Sigmoid colon (tissue), 7 donors: ENCODE results near the gene COG7. TPM values are rescaled to one million over a fixed set of nuclear protein-coding genes. Genes with fewer than 3 reads are reported as not detected.

Experiments used
- DNase-seq: peaks from one replicate; pipeline ENCODE4 v3.0.0-alpha.2; 2019
- H3K27ac ChIP-seq, 4 donors: fragments of 200-600 bp; sonication (generic); one replicate each; pipeline ENCODE4 v1.5.1; 2016 to 2019; ENCODE audit warnings: mild to moderate bottlenecking in 1 of 4
- H3K27me3 ChIP-seq, 3 donors: fragments of 200-600 bp; sonication (generic); one replicate each; pipeline ENCODE4 v1.5.1; 2019; ENCODE audit warnings: mild to moderate bottlenecking in 1 of 3
- H3K36me3 ChIP-seq, 4 donors: fragments of 200-600 bp; sonication (generic); one replicate each; pipeline ENCODE4 v1.5.1; 2016 to 2019
- H3K4me1 ChIP-seq, 4 donors: fragments of 200-600 bp; sonication (generic); one replicate each; pipeline ENCODE4 v1.5.1; 2017 to 2019
- H3K4me3 ChIP-seq, 4 donors: fragments of 200-600 bp; sonication (generic); one replicate each; pipeline ENCODE4 v1.5.1; 2017 to 2019; ENCODE audit warnings: mild to moderate bottlenecking in 2 of 4, moderate library complexity in 1 of 4
- H3K9me3 ChIP-seq, 4 donors: fragments of 200-600 bp in 3 of 4; sonication (generic) in 3 of 4; one replicate each; pipeline versions ENCODE4 v1.5.1 to v1.6.1; 2013 to 2019
- CTCF ChIP-seq, 4 experiments: fragments of 450-650 bp in 3 of 4; fragments of 200-600 bp in 1 of 4; IDR thresholded peaks; one replicate each; pipeline ENCODE4 v1.5.1; 2016 to 2019; ENCODE audit warnings: antibody characterized with exemption in 4 of 4, mild to moderate bottlenecking in 3 of 4, moderate library complexity in 2 of 4
- EP300 ChIP-seq, 4 donors: sonication (generic); formaldehyde crosslinking; IDR thresholded peaks; one replicate each; pipeline ENCODE4 v1.6.1; 2017; ENCODE audit warnings: antibody characterized with exemption in 4 of 4
- POLR2A ChIP-seq, 2 donors: fragments of 450-650 bp; IDR thresholded peaks; one replicate each; pipeline ENCODE4 v1.6.1; 2016; ENCODE audit warnings: antibody characterized with exemption in 2 of 2, mild to moderate bottlenecking in 2 of 2, moderate library complexity in 2 of 2
- POLR2AphosphoS5 ChIP-seq, 4 donors: sonication (generic); formaldehyde crosslinking; IDR thresholded peaks; one replicate each; pipeline ENCODE4 v1.6.1; 2017; ENCODE audit warnings: antibody characterized with exemption in 4 of 4
- WGBS, 2 donors: extraction: QIAGEN DNeasy Blood & Tissue Kit; methylation state at CpG; one replicate each; pipeline ENCODE4 v1.1.7; 2013; 5-methylcytosine and 5-hydroxymethylcytosine counted together
- intact Hi-C: fragments of 100-400 bp; cut with DNase I; formaldehyde crosslinking; loops from one replicate; pipeline ENCODE4 v1.15.1; 2023
- polyA plus RNA-seq, 3 donors: library from polyadenylated mRNA; stranded (reverse); fragments of 200-250 nt; gene quantifications; one replicate each; pipeline ENCODE4 v1.2.3, GENCODE V29; 2013
- total RNA-seq, 4 donors: library from RNA; depleted of rRNA; stranded (reverse); fragments of >200 nt; gene quantifications; one replicate each; pipeline ENCODE4 v1.1.0, GENCODE V29; 2016
- donor health status: healthy with polysubstance abuse.
- donor health status: Bipolar disorder and iron deficiency.
- donor health status: healthy.

Gene COG7
- total and polyA plus RNA-seq, 7 donors: 12.0 to 26.0 (median 17.4) TPM

DNA sequence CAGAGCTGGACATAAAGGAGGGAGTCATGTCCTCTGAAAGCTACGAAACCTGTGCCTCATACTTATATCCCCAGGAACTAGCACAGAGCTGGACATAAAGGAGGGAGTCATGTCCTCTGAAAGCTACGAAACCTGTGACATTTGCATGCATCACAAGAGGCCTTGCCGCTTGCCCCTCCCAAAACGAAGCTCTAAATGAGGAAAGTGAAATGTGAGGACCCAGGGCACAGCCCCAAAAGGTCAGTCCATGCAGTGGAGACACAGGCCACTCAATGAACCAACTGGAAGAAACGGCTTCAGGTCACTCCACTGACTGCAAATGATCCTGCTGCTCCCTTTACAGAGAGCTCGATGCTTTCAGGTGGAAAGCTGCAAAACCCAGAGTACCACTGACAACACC lies 38.3 kb downstream of the COG7 start:
- DNase-seq: no peak
- TF ChIP-seq EP300 (IDR thresholded peaks at IDR 0.05): no peak
- TF ChIP-seq POLR2A (IDR thresholded peaks at IDR 0.05): no peak
- no peak for TF ChIP-seq POLR2AphosphoS5 (IDR thresholded peaks at IDR 0.05)
- no peak for TF ChIP-seq CTCF (IDR thresholded peaks at IDR 0.05)
- no peak overlapping the region for H3K4me3 ChIP-seq
- H3K4me1 ChIP-seq: peaks cover 0 to 6% (median 6%) of the 10 kb centered on the region in 4 donors
- no peak overlapping the region for H3K27ac ChIP-seq
- H3K36me3 ChIP-seq: peaks cover 3 to 91% (median 25%) of the 10 kb centered on the region in 4 donors
- intact Hi-C loops: no loop called here
- H3K27me3 ChIP-seq: no peaks in the 10 kb centered on the region
- 96% methylated on average over 6 of the region's 6 CpGs for WGBS, 2 donors
- H3K9me3 ChIP-seq: no peaks in the 10 kb centered on the region

DNA sequence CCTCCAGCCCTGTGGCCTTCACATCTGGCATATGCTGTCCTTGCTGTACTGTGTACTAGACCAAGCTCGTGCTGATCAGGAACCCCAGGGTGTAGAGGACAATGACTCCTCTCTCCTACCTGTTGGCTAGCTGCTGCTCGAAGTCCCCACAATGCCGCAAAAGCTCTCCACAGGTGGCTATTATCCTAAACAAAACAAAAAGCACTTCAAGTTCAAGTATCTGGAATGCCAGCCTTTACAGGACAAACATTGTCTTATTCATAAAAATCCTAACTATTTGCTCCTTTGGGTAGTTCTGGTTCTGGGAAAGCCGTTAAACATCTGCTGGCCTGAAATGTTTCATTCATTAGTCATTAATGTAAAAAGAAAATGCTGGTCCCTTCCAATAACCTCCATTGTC lies 42.8 kb downstream of the COG7 start:
- no peak for DNase-seq
- TF ChIP-seq CTCF (IDR thresholded peaks at IDR 0.05) (no peak), POLR2A (IDR thresholded peaks at IDR 0.05) (no peak), POLR2AphosphoS5 (IDR thresholded peaks at IDR 0.05) (no peak), EP300 (IDR thresholded peaks at IDR 0.05) (no peak)
- Histone ChIP-seq H3K36me3 (peaks cover 4 to 84% (median 16%) of the 10 kb centered on the region in 4 donors), H3K27me3 (no peaks in the 10 kb centered on the region), H3K27ac (peak overlapping the region in 3 of 4 donors; percentile 59 to 69 (median 60)), H3K4me1 (peaks cover 0 to 20% (median 18%) of the 10 kb centered on the region in 4 donors), H3K9me3 (no peaks in the 10 kb centered on the region), H3K4me3 (no peak overlapping the region)
- WGBS, 2 donors: 86 to 88% methylated on average over 4 of the region's 4 CpGs
- intact Hi-C loops: no loop called here

GRCh38 chr16:23409522-23409921 lies 43.5 kb downstream of the COG7 start:
- Histone ChIP-seq H3K4me1 (peaks cover 0 to 24% (median 19%) of the 10 kb centered on the region in 4 donors), H3K4me3 (no peak overlapping the region), H3K9me3 (no peaks in the 10 kb centered on the region), H3K27me3 (no peaks in the 10 kb centered on the region), H3K27ac (peak overlapping the region in 3 of 4 donors; percentile 59 to 69 (median 60)), H3K36me3 (peaks cover 7 to 84% (median 12%) of the 10 kb centered on the region in 4 donors)
- TF ChIP-seq POLR2AphosphoS5 (IDR thresholded peaks at IDR 0.05): no peak
- no peak for TF ChIP-seq CTCF (IDR thresholded peaks at IDR 0.05)
- TF ChIP-seq POLR2A (IDR thresholded peaks at IDR 0.05): no peak
- TF ChIP-seq EP300 (IDR thresholded peaks at IDR 0.05): no peak
- intact Hi-C loops: no loop called here
- WGBS, 2 donors: 92 to 93% methylated on average over 2 of the region's 2 CpGs
- peak; percentile 29 for DNase-seq

DNA sequence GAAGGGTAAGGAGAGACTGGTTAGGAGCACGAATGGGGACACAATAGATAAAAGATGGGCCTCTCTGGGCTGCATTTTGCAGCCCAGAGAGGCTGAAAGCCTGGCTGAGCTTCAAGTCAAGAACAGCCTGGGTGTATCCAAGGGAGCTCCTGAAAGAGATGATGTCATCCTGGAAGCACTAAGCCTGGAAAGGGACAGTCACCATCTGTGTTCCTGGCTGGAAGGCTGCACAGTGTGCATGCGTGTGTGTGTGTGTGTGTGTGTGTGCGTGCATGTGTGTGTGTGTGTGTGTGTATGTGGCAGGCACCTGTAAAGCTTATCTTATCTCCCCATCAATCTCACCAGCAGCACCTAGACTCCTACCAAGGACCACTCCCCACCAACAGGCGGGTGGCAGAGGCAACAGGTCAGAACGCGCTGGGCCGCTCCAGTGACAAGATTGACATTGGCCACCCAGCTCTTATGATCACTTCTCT lies 44.1 kb downstream of the COG7 start:
- Histone ChIP-seq H3K4me1 (peaks cover 0 to 31% (median 26%) of the 10 kb centered on the region in 4 donors), H3K27ac (peak overlapping the region in 3 of 4 donors; percentile 59 to 69 (median 60)), H3K36me3 (peaks cover 7 to 84% (median 13%) of the 10 kb centered on the region in 4 donors), H3K9me3 (no peaks in the 10 kb centered on the region), H3K27me3 (no peaks in the 10 kb centered on the region), H3K4me3 (no peak overlapping the region)
- DNase-seq: peak; percentile 82
- intact Hi-C loops: no loop called here
- 18 to 62% methylated on average over 7 of the region's 7 CpGs for WGBS, 2 donors
- TF ChIP-seq POLR2AphosphoS5 (IDR thresholded peaks at IDR 0.05) (peak in 3 of 4 donors; percentile 37 to 46 (median 41)), CTCF (IDR thresholded peaks at IDR 0.05) (no peak)
